K562 (cell line): Measurements from ENCODE around the gene WDR1. TPM values are rescaled to one million over a fixed set of nuclear protein-coding genes. Genes with fewer than 3 reads are reported as not detected.

Experiments
- ATAC-seq: fragments of 200-7000 bp; cut with Tn5 transposase; 3 replicates; pipeline ENCODE4 v1.9.1; 2020; ENCODE audit warnings: moderate library complexity
- BruUV-seq: library from RNA; stranded (reverse); fragments of 400-500 nt; replicated peaks from 2 replicates; lab custom pipeline; 2021; lab: Mats Ljungman, UMichigan
- CTCF ChIA-PET: fragments of 300-600 bp; formaldehyde crosslinking; extraction: SDS; loops from one replicate; lab custom pipeline; 2021; ENCODE audit warnings: low intra/inter-chr PET ratio; lab: Yijun Ruan, JAX
- POLR2A ChIA-PET: fragments of 300-600, 350-650 bp; sonication (Branson Sonifier 250); formaldehyde crosslinking; extraction: SDS; loops from one replicate; lab custom pipeline; 2021; ENCODE audit warnings: antibody characterized with exemption, inconsistent platforms; lab: Yijun Ruan, JAX
- DNase-seq, 4 experiments: peaks; one replicate each; pipeline versions ENCODE4 v3.0.0 to v3.0.0-alpha.2; 2011 to 2018; ENCODE audit warnings: low spot score in 3 of 4, mixed read lengths in 3 of 4; ENCODE audit errors: extremely low read depth in 1 of 4
- FAIRE-seq: peaks from 2 replicates; lab custom pipeline; 2011; peaks lifted over from hg19 to GRCh38; lab: Jason Lieb, UNC
- H2AFZ ChIP-seq: 2 replicates; pipeline ENCODE4 v1.6.0; 2011; ENCODE audit warnings: low read depth, low read length, control low read depth, inconsistent platforms
- H3K27ac ChIP-seq: fragments of 200-600 bp; 3 replicates; pipeline ENCODE4 v1.8.0; 2011; ENCODE audit warnings: low read depth, mild to moderate bottlenecking, control low read depth, inconsistent platforms, low read length, moderate library complexity, mixed read lengths; ENCODE audit errors: extremely low read depth
- H3K27me3 ChIP-seq, 2 experiments: fragments of 300-600 bp in 1 of 2; 2 replicates in 1 of 2; 3 replicates in 1 of 2; pipeline versions ENCODE4 v1.6.0 to v1.8.0; 2011; ENCODE audit warnings: inconsistent platforms in 2 of 2, low read length in 2 of 2, mild to moderate bottlenecking in 1 of 2, mixed read lengths in 1 of 2, moderate library complexity in 1 of 2; ENCODE audit not compliant: control insufficient read depth in 2 of 2, insufficient read depth in 2 of 2
- H3K36me3 ChIP-seq: fragments of 300-600 bp; 3 replicates; pipeline ENCODE4 v1.8.0; 2011; ENCODE audit warnings: mild to moderate bottlenecking, low read length, inconsistent platforms; ENCODE audit not compliant: control insufficient read depth, insufficient read depth
- H3K4me1 ChIP-seq, 2 experiments: fragments of 200-600 bp in 1 of 2; replicated peaks in 1 of 2; 2 replicates in 1 of 2; 3 replicates in 1 of 2; pipeline versions ENCODE4 v1.5.1 to v1.8.0; 2011; ENCODE audit warnings: inconsistent platforms in 2 of 2, low read length in 2 of 2, mild to moderate bottlenecking in 1 of 2, mixed read lengths in 1 of 2, moderate library complexity in 1 of 2; ENCODE audit not compliant: control insufficient read depth in 2 of 2, insufficient read depth in 2 of 2
- H3K4me2 ChIP-seq: 2 replicates; pipeline ENCODE4 v1.6.1; 2011; ENCODE audit warnings: low read length, control low read depth, inconsistent platforms, mixed read lengths; ENCODE audit not compliant: insufficient read depth
- H3K4me3 ChIP-seq: fragments of 200-600 bp; sonication (generic), shearing (Covaris generic); 2 replicates; pipeline ENCODE4 v1.5.1; 2016; ENCODE audit warnings: control low read depth, inconsistent platforms
- H3K79me2 ChIP-seq: fragments of 200-600 bp; 3 replicates; pipeline ENCODE4 v1.8.0; 2011; ENCODE audit warnings: low read length, inconsistent platforms; ENCODE audit not compliant: control insufficient read depth, insufficient read depth
- H3K9ac ChIP-seq, 2 experiments: 2 replicates each; pipeline versions ENCODE4 v1.6.0 to v1.6.1; 2011; ENCODE audit warnings: low read depth in 2 of 2, low read length in 2 of 2, control low read depth in 1 of 2, inconsistent platforms in 1 of 2, mild to moderate bottlenecking in 1 of 2, mixed read lengths in 1 of 2; ENCODE audit not compliant: insufficient read depth in 1 of 2
- H3K9me1 ChIP-seq: one replicate; pipeline ENCODE4 v1.6.0; 2011; ENCODE audit warnings: inconsistent platforms, mild to moderate bottlenecking, low read length, moderate library complexity; ENCODE audit not compliant: control insufficient read depth, insufficient read depth
- H3K9me3 ChIP-seq: replicated peaks from 2 replicates; pipeline ENCODE4 v1.5.1; 2011; ENCODE audit warnings: low read depth, low read length, inconsistent platforms; ENCODE audit not compliant: control insufficient read depth, insufficient read depth
- H4K20me1 ChIP-seq: replicated peaks from 2 replicates; pipeline ENCODE4 v1.6.1; 2011; ENCODE audit warnings: low read length, inconsistent platforms, mixed read lengths; ENCODE audit not compliant: control insufficient read depth, insufficient read depth
- COPS2 ChIP-seq: fragments of 450-650 bp; conservative IDR thresholded peaks from 2 replicates; pipeline ENCODE4 v1.6.1; 2016; ENCODE audit warnings: mild to moderate bottlenecking, moderate library complexity
- KAT7 ChIP-seq: sonication (generic); formaldehyde crosslinking; IDR thresholded peaks from 2 replicates; pipeline ENCODE4 v1.8.0; 2022; ENCODE audit warnings: missing genetic modification reagents, mild to moderate bottlenecking, borderline replicate concordance
- MCM2 ChIP-seq: fragments of 450-650 bp; IDR thresholded peaks from 2 replicates; pipeline ENCODE4 v1.6.1; 2017; ENCODE audit warnings: low read depth, mild to moderate bottlenecking
- NR2C2 ChIP-seq, 2 experiments: fragments of 200-800 bp in 1 of 2; sonication (Bioruptor generic) in 1 of 2; sonication (generic) in 1 of 2; formaldehyde crosslinking in 1 of 2; IDR thresholded peaks; 2 replicates each; pipeline versions ENCODE4 v1.6.1 to v1.8.0; 2016 to 2022; ENCODE audit warnings: mild to moderate bottlenecking in 1 of 2, missing compliant biosample characterization in 1 of 2, missing genetic modification characterization in 1 of 2, missing genetic modification reagents in 1 of 2
- POU5F1 ChIP-seq: fragments of 150-350 bp; IDR thresholded peaks from 2 replicates; pipeline ENCODE4 v1.6.1; 2014; ENCODE audit warnings: borderline replicate concordance, low read length, low read depth, mild to moderate bottlenecking; ENCODE audit not compliant: partially characterized antibody
- RBM39 ChIP-seq: fragments of 200-400 bp; formaldehyde crosslinking; optimal IDR thresholded peaks from 2 replicates; pipeline ENCODE3; 2018; ENCODE audit warnings: low read depth, low read length
- SMAD4 ChIP-seq: fragments of 250-450 bp; sonication (Bioruptor Pico); conservative IDR thresholded peaks from 2 replicates; pipeline ENCODE4 v1.8.0; 2021; ENCODE audit warnings: inconsistent platforms, mild to moderate bottlenecking, moderate library complexity
- STAT5A ChIP-seq: IDR thresholded peaks from 2 replicates; pipeline ENCODE4 v1.6.1; 2012; ENCODE audit warnings: low read length, inconsistent platforms, borderline replicate concordance
- YBX1 ChIP-seq: fragments of 450-650 bp; IDR thresholded peaks from 2 replicates; pipeline ENCODE4 v1.7.1; 2016; ENCODE audit warnings: mild to moderate bottlenecking
- ZKSCAN1 ChIP-seq: fragments of 150-350 bp; IDR thresholded peaks from 2 replicates; pipeline ENCODE4 v1.6.1; 2016; ENCODE audit warnings: low read depth, low read length
- ZNF76 ChIP-seq: fragments of 250-450 bp; sonication (Bioruptor Pico); IDR thresholded peaks from 2 replicates; pipeline ENCODE4 v1.4.0; 2020; ENCODE audit warnings: mild to moderate bottlenecking, moderate library complexity, borderline replicate concordance
- WGBS: fragments of 100-300 bp; shearing (Covaris generic); methylation state at CpG from one replicate; pipeline ENCODE4 v1.1.6; 2016; ENCODE audit warnings: low coverage, mixed read lengths; ENCODE audit not compliant: insufficient coverage; ENCODE audit errors: missing lambda C conversion rate; 5-methylcytosine and 5-hydroxymethylcytosine counted together
- in situ Hi-C: fragments of 300-500 bp; cut with MboI; formaldehyde crosslinking; loops from 4 replicates; pipeline ENCODE4 v1.15.0; 2018; ENCODE audit warnings: inconsistent platforms, mixed read lengths
- intact Hi-C: fragments of 100-400 bp; cut with micrococcal nuclease; formaldehyde crosslinking; loops from 2 replicates; pipeline ENCODE4 v1.14.2; 2022
- polyA plus RNA-seq, 8 experiments: library from polyadenylated mRNA; depleted of rRNA in 4 of 8; stranded (reverse) in 5 of 8; unstranded in 3 of 8; fragments of >200 nt; fragmentation: Nextera tagmentation in 2 of 8; fragmentation: Illumina TruSeq in 1 of 8; extraction: Ambion mirVana in 2 of 8; extraction: Trizol in 1 of 8; gene quantifications; 2 replicates each; pipeline versions ENCODE4 v1.2.1 to v1.2.3, GENCODE V29; 2011 to 2014; ENCODE audit warnings: inconsistent platforms in 1 of 8, missing spikeins in 1 of 8
- total RNA-seq, 7 experiments: library from RNA; depleted of rRNA in 6 of 7; stranded (reverse); fragments of >200 nt in 6 of 7; fragmentation: Illumina TruSeq in 2 of 7; extraction: Trizol in 2 of 7; gene quantifications; 2 replicates each; pipeline versions ENCODE4 v1.2.1 to v1.2.3, GENCODE V29; 2011 to 2021; ENCODE audit warnings: low replicate concordance in 1 of 7
- TF ChIP-seq, protein P1 (sequence below), 3 experiments: IDR thresholded peaks in 2 of 3; conservative IDR thresholded peaks in 1 of 3; 2 replicates each; pipeline ENCODE4 v1.5.1; 2011 to 2012; ENCODE audit warnings: low read length in 3 of 3, mild to moderate bottlenecking in 3 of 3, control low read depth in 2 of 3, improper control_type of control experiment in 1 of 3, inconsistent platforms in 1 of 3, low read depth in 1 of 3, mixed read lengths in 1 of 3, moderate library complexity in 1 of 3; ENCODE audit not compliant: insufficient read depth in 2 of 3
- TF ChIP-seq, protein P2 (sequence below): fragments of 250-450 bp; sonication (Bioruptor Pico); IDR thresholded peaks from 2 replicates; pipeline ENCODE4 v1.5.0; 2020; ENCODE audit warnings: mild to moderate bottlenecking, borderline replicate concordance
- TF ChIP-seq, protein P3 (sequence below): fragments of 250-450 bp; sonication (Bioruptor Pico); IDR thresholded peaks from 2 replicates; pipeline ENCODE4 v1.8.0; 2022; ENCODE audit warnings: inconsistent platforms, mild to moderate bottlenecking, moderate library complexity, borderline replicate concordance
- TF ChIP-seq, protein P4 (sequence below): fragments of 250-450 bp; sonication (Bioruptor Pico); IDR thresholded peaks from 2 replicates; pipeline ENCODE4 v1.9.0; 2021; ENCODE audit warnings: mild to moderate bottlenecking

Gene WDR1
- total and polyA plus RNA-seq, 9 of the 15 experiments (the other 6 are each of a cell fraction or from before 2014, with no cell fraction given), result 16.1 to 213 (median 125) TPM

DNA sequence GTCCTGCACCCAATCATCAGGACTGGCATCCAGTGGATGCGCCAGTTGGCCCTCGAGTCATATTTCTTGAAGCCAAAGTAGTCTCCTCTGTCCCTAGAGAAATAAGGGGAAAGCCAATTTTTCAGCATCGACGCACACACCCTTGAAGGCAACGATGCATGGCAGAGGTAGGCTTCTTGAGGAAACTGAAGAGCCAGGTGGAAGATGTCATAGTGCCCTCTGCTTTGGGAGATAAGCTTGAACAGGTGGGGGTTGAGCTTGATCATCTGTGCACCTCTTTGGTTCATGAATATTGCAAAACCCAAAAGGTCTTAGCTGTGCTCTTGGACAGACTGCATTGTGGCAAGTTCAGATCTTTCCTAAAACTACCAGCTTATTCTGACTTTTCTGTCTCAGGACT is 34.6 kb upstream of the WDR1 start:
- ChIA-PET CTCF (no interaction called here), POLR2A (interaction anchor here (0.6 to 3.2 kb wide), 4 partner anchors 20 to 452 kb away, joined by 3 to 21 read pairs (median 3); partner anchors contain the start of gene WDR1)
- 10% methylated on average over 5 of the region's 5 CpGs for WGBS
- DNase-seq (no peak), FAIRE-seq (no peak), ATAC-seq (no peak)
- no peaks in the 10 kb centered on the region for H3K9me1 ChIP-seq
- no peak overlapping the region for H2AFZ ChIP-seq
- H3K9me3 ChIP-seq, result no peaks in the 10 kb centered on the region
- in situ Hi-C loops (loop anchor here (25.0 kb wide), 1 partner anchor 1261 kb away; no protein-coding TSS in a partner anchor), intact Hi-C loops (no loop called here)
- H3K36me3 ChIP-seq, result no peaks in the 10 kb centered on the region
- no TSS peak for BruUV-seq
- H3K9ac ChIP-seq, result no peak overlapping the region
- H3K4me1 ChIP-seq, result no peaks in the 10 kb centered on the region
- no peaks in the 10 kb centered on the region for H4K20me1 ChIP-seq
- no peak overlapping the region for H3K4me3 ChIP-seq
- no peaks in the 10 kb centered on the region for H3K79me2 ChIP-seq
- peaks cover 7 to 38% of the 10 kb centered on the region in 2 experiments; a peak in 4 of 5 replicates for H3K27me3 ChIP-seq
- no peak overlapping the region for H3K4me2 ChIP-seq
- H3K27ac ChIP-seq, result no peak overlapping the region
- TF ChIP-seq MCM2, result no peak
- TF ChIP-seq ZNF76 (CRISPR knock-in tag), result no peak
- TF ChIP-seq, protein P1, sequence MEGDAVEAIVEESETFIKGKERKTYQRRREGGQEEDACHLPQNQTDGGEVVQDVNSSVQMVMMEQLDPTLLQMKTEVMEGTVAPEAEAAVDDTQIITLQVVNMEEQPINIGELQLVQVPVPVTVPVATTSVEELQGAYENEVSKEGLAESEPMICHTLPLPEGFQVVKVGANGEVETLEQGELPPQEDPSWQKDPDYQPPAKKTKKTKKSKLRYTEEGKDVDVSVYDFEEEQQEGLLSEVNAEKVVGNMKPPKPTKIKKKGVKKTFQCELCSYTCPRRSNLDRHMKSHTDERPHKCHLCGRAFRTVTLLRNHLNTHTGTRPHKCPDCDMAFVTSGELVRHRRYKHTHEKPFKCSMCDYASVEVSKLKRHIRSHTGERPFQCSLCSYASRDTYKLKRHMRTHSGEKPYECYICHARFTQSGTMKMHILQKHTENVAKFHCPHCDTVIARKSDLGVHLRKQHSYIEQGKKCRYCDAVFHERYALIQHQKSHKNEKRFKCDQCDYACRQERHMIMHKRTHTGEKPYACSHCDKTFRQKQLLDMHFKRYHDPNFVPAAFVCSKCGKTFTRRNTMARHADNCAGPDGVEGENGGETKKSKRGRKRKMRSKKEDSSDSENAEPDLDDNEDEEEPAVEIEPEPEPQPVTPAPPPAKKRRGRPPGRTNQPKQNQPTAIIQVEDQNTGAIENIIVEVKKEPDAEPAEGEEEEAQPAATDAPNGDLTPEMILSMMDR (IDR thresholded peaks at IDR 0.05 in 2 of 3, conservative IDR thresholded peaks at IDR 0.05 in 1 of 3; ENCODE audit: insufficient read depth in 2 of 3, low read depth in 1 of 3, low read length in 3 of 3), result no peak
- no peak for TF ChIP-seq NR2C2 (CRISPR knock-in tag; IDR thresholded peaks at IDR 0.05)
- no peak for TF ChIP-seq NR2C2 (tag; IDR thresholded peaks at IDR 0.05)
- TF ChIP-seq SMAD4 (CRISPR knock-in tag), result no peak
- TF ChIP-seq POU5F1, result no peak
- TF ChIP-seq, protein P2, sequence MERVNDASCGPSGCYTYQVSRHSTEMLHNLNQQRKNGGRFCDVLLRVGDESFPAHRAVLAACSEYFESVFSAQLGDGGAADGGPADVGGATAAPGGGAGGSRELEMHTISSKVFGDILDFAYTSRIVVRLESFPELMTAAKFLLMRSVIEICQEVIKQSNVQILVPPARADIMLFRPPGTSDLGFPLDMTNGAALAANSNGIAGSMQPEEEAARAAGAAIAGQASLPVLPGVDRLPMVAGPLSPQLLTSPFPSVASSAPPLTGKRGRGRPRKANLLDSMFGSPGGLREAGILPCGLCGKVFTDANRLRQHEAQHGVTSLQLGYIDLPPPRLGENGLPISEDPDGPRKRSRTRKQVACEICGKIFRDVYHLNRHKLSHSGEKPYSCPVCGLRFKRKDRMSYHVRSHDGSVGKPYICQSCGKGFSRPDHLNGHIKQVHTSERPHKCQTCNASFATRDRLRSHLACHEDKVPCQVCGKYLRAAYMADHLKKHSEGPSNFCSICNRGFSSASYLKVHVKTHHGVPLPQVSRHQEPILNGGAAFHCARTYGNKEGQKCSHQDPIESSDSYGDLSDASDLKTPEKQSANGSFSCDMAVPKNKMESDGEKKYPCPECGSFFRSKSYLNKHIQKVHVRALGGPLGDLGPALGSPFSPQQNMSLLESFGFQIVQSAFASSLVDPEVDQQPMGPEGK (CRISPR knock-in tag), result no peak
- no peak for TF ChIP-seq STAT5A
- no peak for TF ChIP-seq COPS2
- TF ChIP-seq, protein P3, sequence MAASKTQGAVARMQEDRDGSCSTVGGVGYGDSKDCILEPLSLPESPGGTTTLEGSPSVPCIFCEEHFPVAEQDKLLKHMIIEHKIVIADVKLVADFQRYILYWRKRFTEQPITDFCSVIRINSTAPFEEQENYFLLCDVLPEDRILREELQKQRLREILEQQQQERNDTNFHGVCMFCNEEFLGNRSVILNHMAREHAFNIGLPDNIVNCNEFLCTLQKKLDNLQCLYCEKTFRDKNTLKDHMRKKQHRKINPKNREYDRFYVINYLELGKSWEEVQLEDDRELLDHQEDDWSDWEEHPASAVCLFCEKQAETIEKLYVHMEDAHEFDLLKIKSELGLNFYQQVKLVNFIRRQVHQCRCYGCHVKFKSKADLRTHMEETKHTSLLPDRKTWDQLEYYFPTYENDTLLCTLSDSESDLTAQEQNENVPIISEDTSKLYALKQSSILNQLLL (CRISPR knock-in tag), result no peak
- no peak for TF ChIP-seq KAT7
- TF ChIP-seq, protein P4, sequence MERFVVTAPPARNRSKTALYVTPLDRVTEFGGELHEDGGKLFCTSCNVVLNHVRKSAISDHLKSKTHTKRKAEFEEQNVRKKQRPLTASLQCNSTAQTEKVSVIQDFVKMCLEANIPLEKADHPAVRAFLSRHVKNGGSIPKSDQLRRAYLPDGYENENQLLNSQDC (CRISPR knock-in tag), result no peak
- no peak for TF ChIP-seq ZKSCAN1
- TF ChIP-seq RBM39, result no peak
- TF ChIP-seq YBX1, result no peak
